GM12878 (cell line): ENCODE data around the gene SP3. TPM values are rescaled to one million over a fixed set of nuclear protein-coding genes. Genes with fewer than 3 reads are reported as not detected.

ENCODE experiments used
- ATAC-seq: fragments of 200-7000 bp; cut with Tn5 transposase; 3 replicates; pipeline ENCODE4 v1.9.1; 2020; ENCODE audit warnings: mild to moderate bottlenecking, moderate library complexity
- BruUV-seq: library from RNA; stranded (reverse); fragments of 400-500 nt; replicated peaks from 2 replicates; lab custom pipeline; 2021; lab: Mats Ljungman, UMichigan
- CTCF ChIA-PET: fragments of 300-600 bp; sonication (Branson Sonifier 250); formaldehyde crosslinking; extraction: SDS; loops from one replicate; lab custom pipeline; 2021; ENCODE audit warnings: inconsistent platforms; lab: Yijun Ruan, JAX
- POLR2A ChIA-PET: fragments of 350-600 bp; formaldehyde crosslinking; extraction: SDS; loops from one replicate; lab custom pipeline; 2021; ENCODE audit warnings: inconsistent platforms; lab: Charles Lee
- RAD21 ChIA-PET: fragments of 300-600 bp; sonication (Branson Sonifier 250); formaldehyde crosslinking; loops from one replicate; lab custom pipeline; 2023; ENCODE audit warnings: antibody characterized with exemption; ENCODE audit not compliant: unreplicated experiment; lab: Charles Lee
- SMC1A ChIA-PET: fragments of 300-600 bp; sonication (Branson Sonifier 250); formaldehyde crosslinking; loops from one replicate; lab custom pipeline; 2023; ENCODE audit not compliant: unreplicated experiment, uncharacterized antibody; lab: Charles Lee
- DNase-seq: peaks from one replicate; pipeline ENCODE4 v3.0.0-alpha.2; 2011; ENCODE audit warnings: low read depth, low spot score
- FAIRE-seq: peaks from 3 replicates; lab custom pipeline; 2011; peaks lifted over from hg19 to GRCh38; lab: Jason Lieb, UNC
- H2AFZ ChIP-seq: 2 replicates; pipeline ENCODE4 v1.6.0; 2011; ENCODE audit warnings: low read depth, low read length, control low read depth; ENCODE audit not compliant: control insufficient read depth
- H3K27ac ChIP-seq: 2 replicates; pipeline ENCODE4 v1.5.1; 2011; ENCODE audit warnings: control low read depth; ENCODE audit not compliant: control insufficient read depth, insufficient read depth
- H3K27me3 ChIP-seq, 2 experiments: replicated peaks in 1 of 2; 2 replicates each; pipeline versions ENCODE4 v1.6.0 to v1.6.1; 2011; ENCODE audit warnings: low read length in 1 of 2; ENCODE audit not compliant: control insufficient read depth in 2 of 2, insufficient read depth in 2 of 2
- H3K36me3 ChIP-seq, 2 experiments: 2 replicates each; pipeline ENCODE4 v1.5.1; 2011; ENCODE audit warnings: low read length in 1 of 2; ENCODE audit not compliant: control insufficient read depth in 2 of 2, insufficient read depth in 2 of 2
- H3K4me1 ChIP-seq: 2 replicates; pipeline ENCODE4 v1.6.1; 2011; ENCODE audit warnings: mild to moderate bottlenecking, low read length, moderate library complexity, mixed read lengths; ENCODE audit not compliant: control insufficient read depth, insufficient read depth
- H3K4me2 ChIP-seq: 2 replicates; pipeline ENCODE4 v1.6.0; 2011; ENCODE audit warnings: control low read depth; ENCODE audit not compliant: control insufficient read depth, insufficient read depth
- H3K4me3 ChIP-seq: fragments of 200-600 bp; sonication (generic); 2 replicates; pipeline ENCODE4 v1.5.1; 2016
- H3K79me2 ChIP-seq: 2 replicates; pipeline ENCODE4 v1.6.0; 2011; ENCODE audit warnings: low read length; ENCODE audit not compliant: control insufficient read depth, insufficient read depth
- H3K9ac ChIP-seq: 2 replicates; pipeline ENCODE4 v1.8.0; 2011; ENCODE audit warnings: low read length, control low read depth, mixed read lengths; ENCODE audit not compliant: control insufficient read depth, insufficient read depth
- H3K9me3 ChIP-seq: replicated peaks from 3 replicates; pipeline ENCODE4 v1.5.1; 2011; ENCODE audit warnings: mild to moderate bottlenecking, low read length; ENCODE audit not compliant: control insufficient read depth, insufficient read depth
- H4K20me1 ChIP-seq: 2 replicates; pipeline ENCODE4 v1.6.0; 2011; ENCODE audit not compliant: control insufficient read depth, insufficient read depth
- CREB1 ChIP-seq: IDR thresholded peaks from 2 replicates; pipeline ENCODE4 v1.6.1; 2012; ENCODE audit warnings: low read depth, mild to moderate bottlenecking, inconsistent platforms
- FOXM1 ChIP-seq: IDR thresholded peaks from 2 replicates; pipeline ENCODE4 v1.6.1; 2012; ENCODE audit warnings: low read depth, mild to moderate bottlenecking, inconsistent platforms, low read length, moderate library complexity
- JUNB ChIP-seq: IDR thresholded peaks from 2 replicates; pipeline ENCODE4 v1.6.1; 2016; ENCODE audit warnings: antibody characterized with exemption, mild to moderate bottlenecking
- RAD51 ChIP-seq: fragments of 450-650 bp; IDR thresholded peaks from 2 replicates; pipeline ENCODE4 v1.6.1; 2016; ENCODE audit warnings: moderate library complexity, mild to moderate bottlenecking, inconsistent platforms
- RUNX3 ChIP-seq: IDR thresholded peaks from 2 replicates; pipeline ENCODE4 v1.6.1; 2012; ENCODE audit warnings: low read length, inconsistent platforms
- SUPT20H ChIP-seq: IDR thresholded peaks from 2 replicates; pipeline ENCODE4 v1.6.1; 2011; ENCODE audit warnings: low read depth, mild to moderate bottlenecking, low read length, moderate library complexity, borderline replicate concordance; ENCODE audit not compliant: control insufficient read depth
- WGBS: methylation state at CpG from one replicate; pipeline ENCODE4 v1.1.6; 2016; ENCODE audit warnings: low lambda C conversion rate; ENCODE audit not compliant: insufficient replicate concordance, insufficient coverage; ENCODE audit errors: missing lambda C conversion rate; 5-methylcytosine and 5-hydroxymethylcytosine counted together
- in situ Hi-C: fragments of 300-500 bp; cut with MboI; formaldehyde crosslinking; loops from 9 replicates; pipeline ENCODE4 v1.14.3; 2018; ENCODE audit warnings: mixed read lengths
- intact Hi-C: fragments of 100-400 bp; cut with micrococcal nuclease; formaldehyde crosslinking; loops from one replicate; pipeline ENCODE4 v1.14.2; 2022; ENCODE audit not compliant: unreplicated experiment
- polyA plus RNA-seq, 11 experiments: library from polyadenylated mRNA; depleted of rRNA in 4 of 11; unstranded in 6 of 11; stranded (reverse) in 5 of 11; fragments of >200 nt; fragmentation: Nextera tagmentation in 4 of 11; fragmentation: Illumina TruSeq in 1 of 11; extraction: Ambion mirVana in 4 of 11; extraction: Trizol in 1 of 11; gene quantifications; 1 replicate in 1 of 11; 2 replicates in 10 of 11; pipeline versions ENCODE4 v1.2.1 to v1.2.3, GENCODE V29; 2011 to 2016; ENCODE audit warnings: inconsistent platforms in 2 of 11, missing spikeins in 2 of 11, low read depth in 1 of 11
- total RNA-seq, 4 experiments: library from RNA; depleted of rRNA in 3 of 4; stranded (reverse); fragments of >200 nt in 3 of 4; fragmentation: Illumina TruSeq in 1 of 4; extraction: Trizol in 1 of 4; gene quantifications; 2 replicates each; pipeline versions ENCODE4 v1.2.1 to v1.2.3, GENCODE V29; 2013 to 2021
- TF ChIP-seq, protein P1 (sequence below): fragments of 450-650 bp; IDR thresholded peaks from 2 replicates; pipeline ENCODE4 v1.6.1; 2014; ENCODE audit warnings: mild to moderate bottlenecking
- TF ChIP-seq, protein P2 (sequence below): IDR thresholded peaks from 2 replicates; pipeline ENCODE4 v1.6.1; 2012; ENCODE audit warnings: low read depth, low read length, improper control_type of control experiment
- TF ChIP-seq, protein P3 (sequence below): fragments of 450-650 bp; IDR thresholded peaks from 2 replicates; pipeline ENCODE4 v1.6.1; 2017; ENCODE audit warnings: borderline replicate concordance
- TF ChIP-seq, protein P4 (sequence below): fragments of 450-650 bp; IDR thresholded peaks from 2 replicates; pipeline ENCODE4 v1.6.1; 2018; ENCODE audit warnings: mild to moderate bottlenecking, low read depth, moderate library complexity; ENCODE audit not compliant: partially characterized antibody
- TF ChIP-seq, protein P5 (sequence below): fragments of 450-650 bp; IDR thresholded peaks from 2 replicates; pipeline ENCODE4 v1.6.1; 2016; ENCODE audit warnings: mild to moderate bottlenecking
- TF ChIP-seq, protein P6 (sequence below): fragments of 450-650 bp; IDR thresholded peaks from 2 replicates; pipeline ENCODE4 v1.6.1; 2017; ENCODE audit warnings: mild to moderate bottlenecking, moderate library complexity

Gene SP3
- total and polyA plus RNA-seq, 10 of the 15 experiments (the other 5 are each of a cell fraction or from before 2014, with no cell fraction given) = 9.9 to 87.6 (median 52.4) TPM

DNA sequence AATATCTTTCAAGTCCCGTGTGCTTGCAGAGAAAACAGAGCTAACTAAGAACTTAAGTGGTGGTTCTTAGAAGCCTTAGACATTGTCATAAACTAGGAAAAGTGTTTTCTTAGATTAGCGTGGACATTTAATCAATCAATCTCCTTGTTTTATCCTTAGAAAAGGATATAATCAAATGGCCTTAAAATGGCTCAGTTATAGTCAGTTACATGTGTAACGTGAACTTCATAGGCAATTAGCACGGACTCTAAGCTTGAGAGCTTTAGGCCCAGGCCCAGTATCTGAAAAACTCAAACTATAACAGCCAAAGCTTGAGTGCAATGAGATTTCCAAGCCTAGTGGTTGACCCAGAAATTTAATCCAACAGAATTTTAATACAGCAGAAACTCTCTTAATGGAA is 43.5 kb upstream of the SP3 start:
- Histone ChIP-seq H3K4me1 (peaks cover 6% of the 10 kb centered on the region), H3K79me2 (no peaks in the 10 kb centered on the region), H3K27ac (no peak overlapping the region), H3K36me3 (no peaks in the 10 kb centered on the region), H4K20me1 (no peaks in the 10 kb centered on the region), H2AFZ (no peak overlapping the region), H3K9me3 (no peaks in the 10 kb centered on the region), H3K4me2 (no peak overlapping the region), H3K4me3 (no peak overlapping the region), H3K27me3 (no peaks in the 10 kb centered on the region), H3K9ac (no peak overlapping the region)
- intact Hi-C loops = no loop called here
- POLR2A ChIA-PET = no interaction called here
- 96% methylated on average over 4 of the region's 4 CpGs for WGBS
- FAIRE-seq (no peak), DNase-seq (no peak), ATAC-seq (no peak)
- in situ Hi-C loops = no loop called here
- RAD21 ChIA-PET = no interaction called here
- no TSS peak for BruUV-seq
- CTCF ChIA-PET = no interaction called here
- SMC1A ChIA-PET = interaction anchor here (0.5 to 1.2 kb wide), 2 partner anchors 12 to 14 kb away, joined by 3 read pairs; no protein-coding TSS in a partner anchor
- no peak for TF ChIP-seq SUPT20H
- TF ChIP-seq RAD51 = no peak
- TF ChIP-seq FOXM1 = no peak
- TF ChIP-seq, protein P1, sequence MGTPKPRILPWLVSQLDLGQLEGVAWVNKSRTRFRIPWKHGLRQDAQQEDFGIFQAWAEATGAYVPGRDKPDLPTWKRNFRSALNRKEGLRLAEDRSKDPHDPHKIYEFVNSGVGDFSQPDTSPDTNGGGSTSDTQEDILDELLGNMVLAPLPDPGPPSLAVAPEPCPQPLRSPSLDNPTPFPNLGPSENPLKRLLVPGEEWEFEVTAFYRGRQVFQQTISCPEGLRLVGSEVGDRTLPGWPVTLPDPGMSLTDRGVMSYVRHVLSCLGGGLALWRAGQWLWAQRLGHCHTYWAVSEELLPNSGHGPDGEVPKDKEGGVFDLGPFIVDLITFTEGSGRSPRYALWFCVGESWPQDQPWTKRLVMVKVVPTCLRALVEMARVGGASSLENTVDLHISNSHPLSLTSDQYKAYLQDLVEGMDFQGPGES = no peak
- TF ChIP-seq CREB1 = no peak
- TF ChIP-seq, protein P2, sequence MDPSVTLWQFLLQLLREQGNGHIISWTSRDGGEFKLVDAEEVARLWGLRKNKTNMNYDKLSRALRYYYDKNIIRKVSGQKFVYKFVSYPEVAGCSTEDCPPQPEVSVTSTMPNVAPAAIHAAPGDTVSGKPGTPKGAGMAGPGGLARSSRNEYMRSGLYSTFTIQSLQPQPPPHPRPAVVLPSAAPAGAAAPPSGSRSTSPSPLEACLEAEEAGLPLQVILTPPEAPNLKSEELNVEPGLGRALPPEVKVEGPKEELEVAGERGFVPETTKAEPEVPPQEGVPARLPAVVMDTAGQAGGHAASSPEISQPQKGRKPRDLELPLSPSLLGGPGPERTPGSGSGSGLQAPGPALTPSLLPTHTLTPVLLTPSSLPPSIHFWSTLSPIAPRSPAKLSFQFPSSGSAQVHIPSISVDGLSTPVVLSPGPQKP = no peak
- TF ChIP-seq, protein P3, sequence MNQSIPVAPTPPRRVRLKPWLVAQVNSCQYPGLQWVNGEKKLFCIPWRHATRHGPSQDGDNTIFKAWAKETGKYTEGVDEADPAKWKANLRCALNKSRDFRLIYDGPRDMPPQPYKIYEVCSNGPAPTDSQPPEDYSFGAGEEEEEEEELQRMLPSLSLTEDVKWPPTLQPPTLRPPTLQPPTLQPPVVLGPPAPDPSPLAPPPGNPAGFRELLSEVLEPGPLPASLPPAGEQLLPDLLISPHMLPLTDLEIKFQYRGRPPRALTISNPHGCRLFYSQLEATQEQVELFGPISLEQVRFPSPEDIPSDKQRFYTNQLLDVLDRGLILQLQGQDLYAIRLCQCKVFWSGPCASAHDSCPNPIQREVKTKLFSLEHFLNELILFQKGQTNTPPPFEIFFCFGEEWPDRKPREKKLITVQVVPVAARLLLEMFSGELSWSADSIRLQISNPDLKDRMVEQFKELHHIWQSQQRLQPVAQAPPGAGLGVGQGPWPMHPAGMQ = no peak
- TF ChIP-seq, protein P4, sequence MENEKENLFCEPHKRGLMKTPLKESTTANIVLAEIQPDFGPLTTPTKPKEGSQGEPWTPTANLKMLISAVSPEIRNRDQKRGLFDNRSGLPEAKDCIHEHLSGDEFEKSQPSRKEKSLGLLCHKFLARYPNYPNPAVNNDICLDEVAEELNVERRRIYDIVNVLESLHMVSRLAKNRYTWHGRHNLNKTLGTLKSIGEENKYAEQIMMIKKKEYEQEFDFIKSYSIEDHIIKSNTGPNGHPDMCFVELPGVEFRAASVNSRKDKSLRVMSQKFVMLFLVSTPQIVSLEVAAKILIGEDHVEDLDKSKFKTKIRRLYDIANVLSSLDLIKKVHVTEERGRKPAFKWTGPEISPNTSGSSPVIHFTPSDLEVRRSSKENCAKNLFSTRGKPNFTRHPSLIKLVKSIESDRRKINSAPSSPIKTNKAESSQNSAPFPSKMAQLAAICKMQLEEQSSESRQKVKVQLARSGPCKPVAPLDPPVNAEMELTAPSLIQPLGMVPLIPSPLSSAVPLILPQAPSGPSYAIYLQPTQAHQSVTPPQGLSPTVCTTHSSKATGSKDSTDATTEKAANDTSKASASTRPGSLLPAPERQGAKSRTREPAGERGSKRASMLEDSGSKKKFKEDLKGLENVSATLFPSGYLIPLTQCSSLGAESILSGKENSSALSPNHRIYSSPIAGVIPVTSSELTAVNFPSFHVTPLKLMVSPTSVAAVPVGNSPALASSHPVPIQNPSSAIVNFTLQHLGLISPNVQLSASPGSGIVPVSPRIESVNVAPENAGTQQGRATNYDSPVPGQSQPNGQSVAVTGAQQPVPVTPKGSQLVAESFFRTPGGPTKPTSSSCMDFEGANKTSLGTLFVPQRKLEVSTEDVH = no peak
- TF ChIP-seq RUNX3 = no peak
- TF ChIP-seq, protein P5, sequence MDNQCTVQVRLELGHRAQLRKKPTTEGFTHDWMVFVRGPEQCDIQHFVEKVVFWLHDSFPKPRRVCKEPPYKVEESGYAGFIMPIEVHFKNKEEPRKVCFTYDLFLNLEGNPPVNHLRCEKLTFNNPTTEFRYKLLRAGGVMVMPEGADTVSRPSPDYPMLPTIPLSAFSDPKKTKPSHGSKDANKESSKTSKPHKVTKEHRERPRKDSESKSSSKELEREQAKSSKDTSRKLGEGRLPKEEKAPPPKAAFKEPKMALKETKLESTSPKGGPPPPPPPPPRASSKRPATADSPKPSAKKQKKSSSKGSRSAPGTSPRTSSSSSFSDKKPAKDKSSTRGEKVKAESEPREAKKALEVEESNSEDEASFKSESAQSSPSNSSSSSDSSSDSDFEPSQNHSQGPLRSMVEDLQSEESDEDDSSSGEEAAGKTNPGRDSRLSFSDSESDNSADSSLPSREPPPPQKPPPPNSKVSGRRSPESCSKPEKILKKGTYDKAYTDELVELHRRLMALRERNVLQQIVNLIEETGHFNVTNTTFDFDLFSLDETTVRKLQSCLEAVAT = no peak
- TF ChIP-seq, protein P6, sequence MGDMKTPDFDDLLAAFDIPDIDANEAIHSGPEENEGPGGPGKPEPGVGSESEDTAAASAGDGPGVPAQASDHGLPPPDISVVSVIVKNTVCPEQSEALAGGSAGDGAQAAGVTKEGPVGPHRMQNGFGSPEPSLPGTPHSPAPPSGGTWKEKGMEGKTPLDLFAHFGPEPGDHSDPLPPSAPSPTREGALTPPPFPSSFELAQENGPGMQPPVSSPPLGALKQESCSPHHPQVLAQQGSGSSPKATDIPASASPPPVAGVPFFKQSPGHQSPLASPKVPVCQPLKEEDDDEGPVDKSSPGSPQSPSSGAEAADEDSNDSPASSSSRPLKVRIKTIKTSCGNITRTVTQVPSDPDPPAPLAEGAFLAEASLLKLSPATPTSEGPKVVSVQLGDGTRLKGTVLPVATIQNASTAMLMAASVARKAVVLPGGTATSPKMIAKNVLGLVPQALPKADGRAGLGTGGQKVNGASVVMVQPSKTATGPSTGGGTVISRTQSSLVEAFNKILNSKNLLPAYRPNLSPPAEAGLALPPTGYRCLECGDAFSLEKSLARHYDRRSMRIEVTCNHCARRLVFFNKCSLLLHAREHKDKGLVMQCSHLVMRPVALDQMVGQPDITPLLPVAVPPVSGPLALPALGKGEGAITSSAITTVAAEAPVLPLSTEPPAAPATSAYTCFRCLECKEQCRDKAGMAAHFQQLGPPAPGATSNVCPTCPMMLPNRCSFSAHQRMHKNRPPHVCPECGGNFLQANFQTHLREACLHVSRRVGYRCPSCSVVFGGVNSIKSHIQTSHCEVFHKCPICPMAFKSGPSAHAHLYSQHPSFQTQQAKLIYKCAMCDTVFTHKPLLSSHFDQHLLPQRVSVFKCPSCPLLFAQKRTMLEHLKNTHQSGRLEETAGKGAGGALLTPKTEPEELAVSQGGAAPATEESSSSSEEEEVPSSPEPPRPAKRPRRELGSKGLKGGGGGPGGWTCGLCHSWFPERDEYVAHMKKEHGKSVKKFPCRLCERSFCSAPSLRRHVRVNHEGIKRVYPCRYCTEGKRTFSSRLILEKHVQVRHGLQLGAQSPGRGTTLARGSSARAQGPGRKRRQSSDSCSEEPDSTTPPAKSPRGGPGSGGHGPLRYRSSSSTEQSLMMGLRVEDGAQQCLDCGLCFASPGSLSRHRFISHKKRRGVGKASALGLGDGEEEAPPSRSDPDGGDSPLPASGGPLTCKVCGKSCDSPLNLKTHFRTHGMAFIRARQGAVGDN = no peak
- TF ChIP-seq JUNB = no peak
